ENCODE results near the gene PPP2R2D.

The PPP2R2D gene

GRCh38 chr10:131890276-131891195 lies 10.3 kb upstream of the PPP2R2D start:
- TF ChIP-seq ARNTL (CRISPR knock-in tag; IDR thresholded peaks at IDR 0.05; ENCODE audit: borderline replicate concordance, low read depth): no peak
- TF ChIP-seq ZFP3 (CRISPR knock-in tag; IDR thresholded peaks at IDR 0.05): no peak
- TF ChIP-seq TOX (CRISPR knock-in tag; IDR thresholded peaks at IDR 0.05; ENCODE audit: borderline replicate concordance): no peak
- TF ChIP-seq ZC3H10 (CRISPR knock-in tag; IDR thresholded peaks at IDR 0.05): no peak
- TF ChIP-seq ZNF70 (CRISPR knock-in tag; IDR thresholded peaks at IDR 0.05): no peak
- no peak for TF ChIP-seq PPARA (CRISPR knock-in tag; IDR thresholded peaks at IDR 0.05; ENCODE audit: borderline replicate concordance)
- no peak for TF ChIP-seq POU6F1 (CRISPR knock-in tag; IDR thresholded peaks at IDR 0.05; ENCODE audit: borderline replicate concordance, low read depth)
- TF ChIP-seq ZNF8 (CRISPR knock-in tag; IDR thresholded peaks at IDR 0.05): no peak
- TF ChIP-seq SNAI2 (CRISPR knock-in tag; IDR thresholded peaks at IDR 0.05): no peak
- TF ChIP-seq OSR1 (CRISPR knock-in tag; IDR thresholded peaks at IDR 0.05): no peak
- TF ChIP-seq CSDC2 (CRISPR knock-in tag; IDR thresholded peaks at IDR 0.05): no peak
- TF ChIP-seq ZNF565 (CRISPR knock-in tag; conservative IDR thresholded peaks at IDR 0.05; ENCODE audit: low read depth): no peak
- TF ChIP-seq TCF4 (CRISPR knock-in tag; IDR thresholded peaks at IDR 0.05; ENCODE audit: borderline replicate concordance): no peak
- TF ChIP-seq RARB (CRISPR knock-in tag; IDR thresholded peaks at IDR 0.05): no peak
- no peak for TF ChIP-seq CSRNP3 (CRISPR knock-in tag; IDR thresholded peaks at IDR 0.05)
- TF ChIP-seq ISL1 (CRISPR knock-in tag; IDR thresholded peaks at IDR 0.05): no peak
- ATAC-seq: peak; percentile 30

GRCh38 chr10:131891196-131891928 lies 9.4 kb upstream of the PPP2R2D start:
- no peak for TF ChIP-seq GLIS3 (CRISPR knock-in tag; IDR thresholded peaks at IDR 0.05)
- TF ChIP-seq ZFP30 (CRISPR knock-in tag; IDR thresholded peaks at IDR 0.05): no peak
- TF ChIP-seq ISL1 (CRISPR knock-in tag; IDR thresholded peaks at IDR 0.05): no peak
- no peak for TF ChIP-seq ZNF565 (CRISPR knock-in tag; conservative IDR thresholded peaks at IDR 0.05; ENCODE audit: low read depth)
- no peak for TF ChIP-seq BACH2 (CRISPR knock-in tag; IDR thresholded peaks at IDR 0.05; ENCODE audit: borderline replicate concordance)
- TF ChIP-seq PATZ1 (CRISPR knock-in tag; IDR thresholded peaks at IDR 0.05; ENCODE audit: borderline replicate concordance): no peak
- no peak for TF ChIP-seq PPARA (CRISPR knock-in tag; IDR thresholded peaks at IDR 0.05; ENCODE audit: borderline replicate concordance)
- no peak for TF ChIP-seq CREB5 (CRISPR knock-in tag; IDR thresholded peaks at IDR 0.05; ENCODE audit: low read depth)
- no peak for TF ChIP-seq OSR1 (CRISPR knock-in tag; IDR thresholded peaks at IDR 0.05)
- TF ChIP-seq ZFP3 (CRISPR knock-in tag; IDR thresholded peaks at IDR 0.05): no peak
- no peak for TF ChIP-seq TSHZ2 (CRISPR knock-in tag; IDR thresholded peaks at IDR 0.05)
- ATAC-seq: peak; percentile 89

Measured in SK-N-SH treated with all-trans-retinoic acid at 6 μM for 48 hours (cell line).